K562 (cell line): ENCODE data around the gene TSPAN15. TPM values are rescaled to one million over a fixed set of nuclear protein-coding genes. Genes with fewer than 3 reads are reported as not detected.

Source experiments
- EP400 ChIP-seq: fragments of 450-650 bp; IDR thresholded peaks from 2 replicates; pipeline ENCODE4 v1.6.1; 2017; ENCODE audit warnings: antibody characterized with exemption, mild to moderate bottlenecking, moderate library complexity
- JUN ChIP-seq, 2 experiments: sonication (generic) in 1 of 2; formaldehyde crosslinking in 1 of 2; IDR thresholded peaks; 2 replicates each; pipeline versions ENCODE4 v1.6.1 to v1.8.0; 2012 to 2022; ENCODE audit warnings: borderline replicate concordance in 2 of 2, mild to moderate bottlenecking in 2 of 2, improper control_type of control experiment in 1 of 2, low read depth in 1 of 2, low read length in 1 of 2, missing genetic modification reagents in 1 of 2
- JUND ChIP-seq, 2 experiments: IDR thresholded peaks; 2 replicates in 1 of 2; 3 replicates in 1 of 2; pipeline ENCODE4 v1.6.1; 2011; ENCODE audit warnings: borderline replicate concordance in 2 of 2, low read depth in 2 of 2, low read length in 2 of 2, improper control_type of control experiment in 1 of 2, missing biosample characterization in 1 of 2, missing genetic modification characterization in 1 of 2, missing genetic modification reagents in 1 of 2
- NCOA6 ChIP-seq: fragments of 450-650 bp; IDR thresholded peaks from 2 replicates; pipeline ENCODE4 v1.6.1; 2017; ENCODE audit warnings: mild to moderate bottlenecking
- RFX5 ChIP-seq: IDR thresholded peaks from 2 replicates; pipeline ENCODE4 v1.6.1; 2011; ENCODE audit warnings: low read depth, mild to moderate bottlenecking, improper control_type of control experiment, low read length
- SMAD1 ChIP-seq: fragments of 150-350 bp; IDR thresholded peaks from 2 replicates; pipeline ENCODE4 v1.6.1; 2014; ENCODE audit warnings: low read length, low read depth; ENCODE audit not compliant: partially characterized antibody
- TAF7 ChIP-seq: fragments of 450-650 bp; IDR thresholded peaks from 2 replicates; pipeline ENCODE4 v1.6.1; 2016; ENCODE audit warnings: missing genetic modification characterization, missing compliant biosample characterization
- ZNF445 ChIP-seq: fragments of 250-450 bp; sonication (Bioruptor Pico); IDR thresholded peaks from 2 replicates; pipeline ENCODE4 v1.4.0; 2020; ENCODE audit warnings: low read depth, mild to moderate bottlenecking, moderate library complexity
- polyA plus RNA-seq, 8 experiments: library from polyadenylated mRNA; depleted of rRNA in 4 of 8; stranded (reverse) in 5 of 8; unstranded in 3 of 8; fragments of >200 nt; fragmentation: Nextera tagmentation in 2 of 8; fragmentation: Illumina TruSeq in 1 of 8; extraction: Ambion mirVana in 2 of 8; extraction: Trizol in 1 of 8; gene quantifications; 2 replicates each; pipeline versions ENCODE4 v1.2.1 to v1.2.3, GENCODE V29; 2011 to 2014; ENCODE audit warnings: inconsistent platforms in 1 of 8, missing spikeins in 1 of 8
- total RNA-seq, 7 experiments: library from RNA; depleted of rRNA in 6 of 7; stranded (reverse); fragments of >200 nt in 6 of 7; fragmentation: Illumina TruSeq in 2 of 7; extraction: Trizol in 2 of 7; gene quantifications; 2 replicates each; pipeline versions ENCODE4 v1.2.1 to v1.2.3, GENCODE V29; 2011 to 2021; ENCODE audit warnings: low replicate concordance in 1 of 7
- TF ChIP-seq, protein P1 (sequence below), 2 experiments: fragments of 200-800 bp in 1 of 2; sonication (Bioruptor generic) in 1 of 2; sonication (generic) in 1 of 2; formaldehyde crosslinking in 1 of 2; IDR thresholded peaks in 1 of 2; conservative IDR thresholded peaks in 1 of 2; 2 replicates each; pipeline versions ENCODE4 v1.5.0 to v1.6.1; 2016 to 2020; ENCODE audit warnings: missing compliant biosample characterization in 1 of 2, missing genetic modification characterization in 1 of 2, missing genetic modification reagents in 1 of 2
- TF ChIP-seq, protein P2 (sequence below), 2 experiments: fragments of 450-650 bp in 1 of 2; sonication (generic) in 1 of 2; formaldehyde crosslinking in 1 of 2; IDR thresholded peaks in 1 of 2; conservative IDR thresholded peaks in 1 of 2; 2 replicates each; pipeline versions ENCODE4 v1.6.1 to v1.8.1; 2016 to 2023; ENCODE audit warnings: mild to moderate bottlenecking in 2 of 2, moderate library complexity in 2 of 2, inconsistent platforms in 1 of 2, missing genetic modification reagents in 1 of 2
- TF ChIP-seq, protein P3 (sequence below): fragments of 250-450 bp; sonication (Bioruptor Pico); IDR thresholded peaks from 2 replicates; pipeline ENCODE4 v1.4.0; 2020; ENCODE audit warnings: mild to moderate bottlenecking
- TF ChIP-seq, protein P4 (sequence below): sonication (generic); formaldehyde crosslinking; IDR thresholded peaks from 2 replicates; pipeline ENCODE4 v1.8.0; 2023; ENCODE audit warnings: mild to moderate bottlenecking, missing genetic modification reagents
- TF ChIP-seq, protein P5 (sequence below): fragments of 450-650 bp; IDR thresholded peaks from 2 replicates; pipeline ENCODE4 v1.6.1; 2016; ENCODE audit warnings: antibody characterized with exemption

TSPAN15 gene
- total and polyA plus RNA-seq, 9 of the 15 experiments (the other 6 are each of a cell fraction or from before 2014, with no cell fraction given) = 0.33 to 1.0 (median 0.45) TPM; not detected in 2

DNA sequence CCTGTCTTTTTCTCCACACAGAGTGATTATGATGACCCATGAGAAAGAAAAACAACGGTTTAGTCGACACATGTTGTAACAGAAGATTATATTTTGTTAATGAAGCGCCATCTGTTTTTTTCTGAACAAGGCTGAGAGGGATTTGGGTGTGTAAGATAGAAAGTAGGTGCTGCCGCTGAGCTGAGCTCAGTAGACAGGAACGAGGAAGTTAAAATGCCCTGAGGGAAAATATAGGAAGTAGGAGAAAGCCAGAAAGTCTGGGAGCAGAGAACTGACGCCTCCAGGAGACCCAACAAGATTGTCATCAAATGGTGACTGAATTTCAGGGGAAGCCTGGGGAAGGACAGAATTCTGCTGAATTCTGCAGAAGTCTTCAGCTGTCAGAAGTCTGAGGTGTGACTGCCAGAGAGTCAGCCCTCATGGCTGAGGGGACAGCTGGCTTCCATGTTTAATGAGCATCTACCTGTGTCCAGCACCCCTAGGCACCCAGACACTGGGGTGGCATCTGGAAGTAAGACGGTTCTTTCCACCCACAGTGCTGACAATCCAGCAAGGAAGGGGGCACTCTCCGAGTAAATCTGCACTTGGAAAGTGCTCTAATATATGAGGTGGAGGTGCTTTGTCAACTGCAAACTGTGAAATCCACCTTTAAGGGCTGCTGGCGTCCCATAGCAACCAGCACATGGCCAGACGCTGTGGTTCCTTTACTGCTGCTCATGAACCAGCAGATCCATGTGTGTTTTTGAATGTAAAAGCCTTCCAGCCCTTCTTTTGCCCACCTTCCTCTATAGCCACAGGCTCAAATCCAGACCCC is 12.5 kb upstream of the TSPAN15 start (continued):
- TF ChIP-seq, protein P1, sequence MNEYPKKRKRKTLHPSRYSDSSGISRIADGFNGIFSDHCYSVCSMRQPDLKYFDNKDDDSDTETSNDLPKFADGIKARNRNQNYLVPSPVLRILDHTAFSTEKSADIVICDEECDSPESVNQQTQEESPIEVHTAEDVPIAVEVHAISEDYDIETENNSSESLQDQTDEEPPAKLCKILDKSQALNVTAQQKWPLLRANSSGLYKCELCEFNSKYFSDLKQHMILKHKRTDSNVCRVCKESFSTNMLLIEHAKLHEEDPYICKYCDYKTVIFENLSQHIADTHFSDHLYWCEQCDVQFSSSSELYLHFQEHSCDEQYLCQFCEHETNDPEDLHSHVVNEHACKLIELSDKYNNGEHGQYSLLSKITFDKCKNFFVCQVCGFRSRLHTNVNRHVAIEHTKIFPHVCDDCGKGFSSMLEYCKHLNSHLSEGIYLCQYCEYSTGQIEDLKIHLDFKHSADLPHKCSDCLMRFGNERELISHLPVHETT (CRISPR knock-in tag; conservative IDR thresholded peaks at IDR 0.05 in 1 of 2, IDR thresholded peaks at IDR 0.05 in 1 of 2) = 0 out of 4 replicates have a peak, but pooled peaks of 1 of the 2 experiments have one; percentile 66
- TF ChIP-seq, protein P2, sequence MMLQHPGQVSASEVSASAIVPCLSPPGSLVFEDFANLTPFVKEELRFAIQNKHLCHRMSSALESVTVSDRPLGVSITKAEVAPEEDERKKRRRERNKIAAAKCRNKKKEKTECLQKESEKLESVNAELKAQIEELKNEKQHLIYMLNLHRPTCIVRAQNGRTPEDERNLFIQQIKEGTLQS (IDR thresholded peaks at IDR 0.05) = peak; percentile 27; the same call in 1 of the 2 replicates
- TF ChIP-seq, protein P2 (CRISPR knock-in tag; conservative IDR thresholded peaks at IDR 0.05) = no peak
- TF ChIP-seq TAF7 (tag) (no peak), RFX5 (no peak), JUN (IDR thresholded peaks at IDR 0.05; ENCODE audit: borderline replicate concordance, low read depth, low read length) (0 out of 2 replicates have a peak, but pooled peaks have one; percentile 36), JUN (CRISPR knock-in tag; IDR thresholded peaks at IDR 0.05; ENCODE audit: borderline replicate concordance) (no peak), EP400 (no peak), NCOA6 (no peak), SMAD1 (no peak), JUND (IDR thresholded peaks at IDR 0.05; ENCODE audit: borderline replicate concordance, low read depth, low read length) (peak; percentile 28; the same call in 1 of the 2 replicates), JUND (tag; IDR thresholded peaks at IDR 0.05; ENCODE audit: borderline replicate concordance, low read depth, low read length) (peak; percentile 57; the same call in 2 of the 3 replicates), ZNF445 (CRISPR knock-in tag) (no peak)
- TF ChIP-seq, protein P3, sequence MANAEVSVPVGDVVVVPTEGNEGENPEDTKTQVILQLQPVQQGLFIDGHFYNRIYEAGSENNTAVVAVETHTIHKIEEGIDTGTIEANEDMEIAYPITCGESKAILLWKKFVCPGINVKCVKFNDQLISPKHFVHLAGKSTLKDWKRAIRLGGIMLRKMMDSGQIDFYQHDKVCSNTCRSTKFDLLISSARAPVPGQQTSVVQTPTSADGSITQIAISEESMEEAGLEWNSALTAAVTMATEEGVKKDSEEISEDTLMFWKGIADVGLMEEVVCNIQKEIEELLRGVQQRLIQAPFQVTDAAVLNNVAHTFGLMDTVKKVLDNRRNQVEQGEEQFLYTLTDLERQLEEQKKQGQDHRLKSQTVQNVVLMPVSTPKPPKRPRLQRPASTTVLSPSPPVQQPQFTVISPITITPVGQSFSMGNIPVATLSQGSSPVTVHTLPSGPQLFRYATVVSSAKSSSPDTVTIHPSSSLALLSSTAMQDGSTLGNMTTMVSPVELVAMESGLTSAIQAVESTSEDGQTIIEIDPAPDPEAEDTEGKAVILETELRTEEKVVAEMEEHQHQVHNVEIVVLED (CRISPR knock-in tag) = no peak
- TF ChIP-seq, protein P4, sequence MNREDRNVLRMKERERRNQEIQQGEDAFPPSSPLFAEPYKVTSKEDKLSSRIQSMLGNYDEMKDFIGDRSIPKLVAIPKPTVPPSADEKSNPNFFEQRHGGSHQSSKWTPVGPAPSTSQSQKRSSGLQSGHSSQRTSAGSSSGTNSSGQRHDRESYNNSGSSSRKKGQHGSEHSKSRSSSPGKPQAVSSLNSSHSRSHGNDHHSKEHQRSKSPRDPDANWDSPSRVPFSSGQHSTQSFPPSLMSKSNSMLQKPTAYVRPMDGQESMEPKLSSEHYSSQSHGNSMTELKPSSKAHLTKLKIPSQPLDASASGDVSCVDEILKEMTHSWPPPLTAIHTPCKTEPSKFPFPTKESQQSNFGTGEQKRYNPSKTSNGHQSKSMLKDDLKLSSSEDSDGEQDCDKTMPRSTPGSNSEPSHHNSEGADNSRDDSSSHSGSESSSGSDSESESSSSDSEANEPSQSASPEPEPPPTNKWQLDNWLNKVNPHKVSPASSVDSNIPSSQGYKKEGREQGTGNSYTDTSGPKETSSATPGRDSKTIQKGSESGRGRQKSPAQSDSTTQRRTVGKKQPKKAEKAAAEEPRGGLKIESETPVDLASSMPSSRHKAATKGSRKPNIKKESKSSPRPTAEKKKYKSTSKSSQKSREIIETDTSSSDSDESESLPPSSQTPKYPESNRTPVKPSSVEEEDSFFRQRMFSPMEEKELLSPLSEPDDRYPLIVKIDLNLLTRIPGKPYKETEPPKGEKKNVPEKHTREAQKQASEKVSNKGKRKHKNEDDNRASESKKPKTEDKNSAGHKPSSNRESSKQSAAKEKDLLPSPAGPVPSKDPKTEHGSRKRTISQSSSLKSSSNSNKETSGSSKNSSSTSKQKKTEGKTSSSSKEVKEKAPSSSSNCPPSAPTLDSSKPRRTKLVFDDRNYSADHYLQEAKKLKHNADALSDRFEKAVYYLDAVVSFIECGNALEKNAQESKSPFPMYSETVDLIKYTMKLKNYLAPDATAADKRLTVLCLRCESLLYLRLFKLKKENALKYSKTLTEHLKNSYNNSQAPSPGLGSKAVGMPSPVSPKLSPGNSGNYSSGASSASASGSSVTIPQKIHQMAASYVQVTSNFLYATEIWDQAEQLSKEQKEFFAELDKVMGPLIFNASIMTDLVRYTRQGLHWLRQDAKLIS = no peak
- TF ChIP-seq, protein P5, sequence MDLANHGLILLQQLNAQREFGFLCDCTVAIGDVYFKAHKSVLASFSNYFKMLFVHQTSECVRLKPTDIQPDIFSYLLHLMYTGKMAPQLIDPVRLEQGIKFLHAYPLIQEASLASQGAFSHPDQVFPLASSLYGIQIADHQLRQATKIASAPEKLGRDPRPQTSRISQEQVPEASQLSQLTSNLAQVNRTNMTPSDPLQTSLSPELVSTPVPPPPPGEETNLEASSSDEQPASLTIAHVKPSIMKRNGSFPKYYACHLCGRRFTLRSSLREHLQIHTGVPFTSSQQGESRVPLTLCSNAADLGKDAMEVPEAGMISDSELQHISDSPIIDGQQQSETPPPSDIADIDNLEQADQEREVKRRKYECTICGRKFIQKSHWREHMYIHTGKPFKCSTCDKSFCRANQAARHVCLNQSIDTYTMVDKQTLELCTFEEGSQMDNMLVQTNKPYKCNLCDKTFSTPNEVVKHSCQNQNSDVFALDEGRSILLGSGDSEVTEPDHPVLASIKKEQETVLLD = no peak
